PC-9 (cell line): Measurements from ENCODE around the gene AFAP1. TPM values are rescaled to one million over a fixed set of nuclear protein-coding genes. Genes with fewer than 3 reads are reported as not detected.

Experiments
- BruUV-seq: library from RNA; stranded (reverse); fragments of 400-500 nt; replicated peaks from 2 replicates; lab custom pipeline; 2021; lab: Mats Ljungman, UMichigan
- CTCF ChIA-PET: fragments of 300-600 bp; sonication (Branson Sonifier 250); formaldehyde crosslinking; loops from one replicate; lab custom pipeline; 2022; ENCODE audit warnings: antibody characterized with exemption; lab: Charles Lee
- POLR2A ChIA-PET: fragments of 300-600 bp; sonication (Branson Sonifier 250); formaldehyde crosslinking; loops from one replicate; lab custom pipeline; 2022; ENCODE audit warnings: antibody characterized with exemption; ENCODE audit not compliant: unreplicated experiment; lab: Charles Lee
- DNase-seq, 2 experiments: peaks; one replicate each; pipeline versions ENCODE4 v3.0.0 to v3.0.0-alpha.2; 2015 to 2022; ENCODE audit warnings: mixed read lengths in 1 of 2
- H2AFZ ChIP-seq: fragments of 200-600 bp; sonication (generic); 2 replicates; pipeline ENCODE4 v1.8.1; 2017; ENCODE audit warnings: antibody characterized with exemption
- H3F3A ChIP-seq: fragments of 200-600 bp; sonication (generic); 2 replicates; pipeline ENCODE4 v1.8.1; 2017; ENCODE audit warnings: antibody characterized with exemption, mild to moderate bottlenecking, low read depth; ENCODE audit not compliant: insufficient read depth
- H3K27ac ChIP-seq: fragments of 200-600 bp; sonication (generic); 2 replicates; pipeline ENCODE4 v1.6.1; 2016; ENCODE audit warnings: mixed run types
- H3K27me3 ChIP-seq: fragments of 200-600 bp; sonication (generic); 2 replicates; pipeline ENCODE4 v1.6.1; 2016; ENCODE audit warnings: low read depth, mixed run types; ENCODE audit not compliant: insufficient read depth
- H3K36me3 ChIP-seq: fragments of 200-600 bp; sonication (generic); 2 replicates; pipeline ENCODE4 v1.6.1; 2016; ENCODE audit warnings: low read depth, mixed run types
- H3K4me1 ChIP-seq: fragments of 200-600 bp; sonication (generic); replicated peaks from 2 replicates; pipeline ENCODE4 v1.6.1; 2016; ENCODE audit warnings: mixed run types; ENCODE audit not compliant: insufficient read depth
- H3K4me2 ChIP-seq: fragments of 200-600 bp; sonication (generic); 2 replicates; pipeline ENCODE4 v1.6.1; 2017; ENCODE audit warnings: mixed run types
- H3K4me3 ChIP-seq: fragments of 200-600 bp; sonication (generic); 2 replicates; pipeline ENCODE4 v1.6.1; 2016; ENCODE audit warnings: mixed run types
- H3K79me2 ChIP-seq: fragments of 200-600 bp; sonication (generic); 2 replicates; pipeline ENCODE4 v1.6.1; 2017; ENCODE audit warnings: low read depth, mixed run types
- H3K9me2 ChIP-seq: fragments of 200-600 bp; sonication (generic); 2 replicates; pipeline ENCODE4 v1.8.1; 2017; ENCODE audit warnings: mild to moderate bottlenecking; ENCODE audit not compliant: insufficient read depth
- H3K9me3 ChIP-seq: fragments of 200-600 bp; sonication (generic); 2 replicates; pipeline ENCODE4 v1.8.1; 2016; ENCODE audit warnings: low read depth; ENCODE audit not compliant: insufficient read depth
- H4K20me1 ChIP-seq: fragments of 200-600 bp; sonication (generic); 2 replicates; pipeline ENCODE4 v1.8.1; 2017; ENCODE audit not compliant: insufficient read depth
- EZH2 ChIP-seq: fragments of 200-600 bp; sonication (generic); IDR thresholded peaks from 2 replicates; pipeline ENCODE4 v1.8.0; 2017; ENCODE audit warnings: antibody characterized with exemption, low read depth
- intact Hi-C: fragments of 100-400 bp; cut with micrococcal nuclease; formaldehyde crosslinking; loops from one replicate; pipeline ENCODE4 v1.10.0; 2022; ENCODE audit not compliant: unreplicated experiment
- total RNA-seq: library from RNA; stranded (reverse); gene quantifications from 2 replicates; pipeline ENCODE4 v1.2.3, GENCODE V29; 2021
- TF ChIP-seq, protein P1 (sequence below): fragments of 200-600 bp; sonication (generic); conservative IDR thresholded peaks from 2 replicates; pipeline ENCODE4 v1.6.1; 2017; ENCODE audit warnings: mixed run types, antibody characterized with exemption, mild to moderate bottlenecking, moderate library complexity

The AFAP1 gene
- total RNA-seq, 1 experiment from 2014 or later, result 69.6 TPM

GRCh38 chr4:7828011-7828720, 111.5 kb downstream of the AFAP1 start:
- intact Hi-C loops, result loop anchor here (5.0 kb wide), 1 partner anchor 44 kb away; no protein-coding TSS in a partner anchor
- POLR2A ChIA-PET, result no interaction called here
- Histone ChIP-seq H3K4me3 (no peak overlapping the region), H3F3A (peaks cover 45% of the 10 kb centered on the region), H2AFZ (no peak overlapping the region), H4K20me1 (no peaks in the 10 kb centered on the region), H3K79me2 (peaks cover 38% of the 10 kb centered on the region), H3K4me2 (peak overlapping the region; percentile 67), H3K9me3 (no peaks in the 10 kb centered on the region), H3K27ac (peak overlapping the region; percentile 80), H3K9me2 (no peaks in the 10 kb centered on the region), H3K27me3 (no peaks in the 10 kb centered on the region), H3K36me3 (peaks cover 15% of the 10 kb centered on the region; the same call in 1 of the 2 replicates), H3K4me1 (peaks cover 20% of the 10 kb centered on the region)
- DNase-seq, result peak; percentile 65 to 81
- no TSS peak for BruUV-seq
- TF ChIP-seq, protein P1, sequence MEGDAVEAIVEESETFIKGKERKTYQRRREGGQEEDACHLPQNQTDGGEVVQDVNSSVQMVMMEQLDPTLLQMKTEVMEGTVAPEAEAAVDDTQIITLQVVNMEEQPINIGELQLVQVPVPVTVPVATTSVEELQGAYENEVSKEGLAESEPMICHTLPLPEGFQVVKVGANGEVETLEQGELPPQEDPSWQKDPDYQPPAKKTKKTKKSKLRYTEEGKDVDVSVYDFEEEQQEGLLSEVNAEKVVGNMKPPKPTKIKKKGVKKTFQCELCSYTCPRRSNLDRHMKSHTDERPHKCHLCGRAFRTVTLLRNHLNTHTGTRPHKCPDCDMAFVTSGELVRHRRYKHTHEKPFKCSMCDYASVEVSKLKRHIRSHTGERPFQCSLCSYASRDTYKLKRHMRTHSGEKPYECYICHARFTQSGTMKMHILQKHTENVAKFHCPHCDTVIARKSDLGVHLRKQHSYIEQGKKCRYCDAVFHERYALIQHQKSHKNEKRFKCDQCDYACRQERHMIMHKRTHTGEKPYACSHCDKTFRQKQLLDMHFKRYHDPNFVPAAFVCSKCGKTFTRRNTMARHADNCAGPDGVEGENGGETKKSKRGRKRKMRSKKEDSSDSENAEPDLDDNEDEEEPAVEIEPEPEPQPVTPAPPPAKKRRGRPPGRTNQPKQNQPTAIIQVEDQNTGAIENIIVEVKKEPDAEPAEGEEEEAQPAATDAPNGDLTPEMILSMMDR, result no peak
- no peak for TF ChIP-seq EZH2
- CTCF ChIA-PET, result interaction anchor here (0.6 to 0.7 kb wide), 3 partner anchors 14 to 17 kb away, joined by 3 to 9 read pairs (median 3); no protein-coding TSS in a partner anchor

DNA sequence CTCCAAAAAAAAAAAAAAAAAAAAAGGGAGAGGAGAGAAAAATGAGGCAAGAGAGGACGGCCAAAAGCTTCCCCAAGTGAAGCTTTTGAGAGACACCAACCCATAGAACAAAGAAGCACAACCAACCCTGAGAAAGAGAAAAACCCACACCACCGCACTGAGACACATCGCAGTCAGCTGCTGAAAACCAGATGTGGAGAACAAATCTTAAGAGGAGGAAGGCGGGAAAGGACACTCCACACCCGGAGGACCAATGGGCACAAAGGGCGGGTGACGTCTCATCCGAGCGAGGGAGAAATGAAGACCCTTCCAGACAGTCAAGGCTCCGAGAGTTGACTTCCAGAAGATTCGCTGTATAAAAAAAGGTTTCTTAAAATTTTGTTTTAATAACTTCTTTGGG, 112.1 kb downstream of the AFAP1 start:
- CTCF ChIA-PET, result interaction anchor here (0.6 kb wide), 1 partner anchor 15 kb away, joined by 9 read pairs; no protein-coding TSS in a partner anchor

GRCh38 chr4:7826909-7827306, 112.8 kb downstream of the AFAP1 start:
- intact Hi-C loops, result loop anchor here (5.0 kb wide), 1 partner anchor 45 kb away; no protein-coding TSS in a partner anchor
- H4K20me1 ChIP-seq, result no peaks in the 10 kb centered on the region
- no peaks in the 10 kb centered on the region for H3K27me3 ChIP-seq
- no peak for TF ChIP-seq EZH2
- TF ChIP-seq, protein P1, result no peak
- BruUV-seq, result no TSS peak
- no peak overlapping the region for H3K27ac ChIP-seq
- H3K36me3 ChIP-seq, result peaks cover 15% of the 10 kb centered on the region; the same call in 1 of the 2 replicates
- POLR2A ChIA-PET, result no interaction called here
- CTCF ChIA-PET, result no interaction called here
- no peak for DNase-seq
- H3K4me2 ChIP-seq, result no peak overlapping the region
- peaks cover 40% of the 10 kb centered on the region for H3F3A ChIP-seq
- H3K4me3 ChIP-seq, result no peak overlapping the region
- H3K4me1 ChIP-seq, result peaks cover 20% of the 10 kb centered on the region
- peaks cover 38% of the 10 kb centered on the region for H3K79me2 ChIP-seq
- no peaks in the 10 kb centered on the region for H3K9me2 ChIP-seq
- no peak overlapping the region for H2AFZ ChIP-seq
- no peaks in the 10 kb centered on the region for H3K9me3 ChIP-seq

More for the DNA sequence above, 112.1 kb downstream of the AFAP1 start:
- Histone ChIP-seq H4K20me1 (no peaks in the 10 kb centered on the region), H3K27ac (peak overlapping the region; percentile 80), H3F3A (peaks cover 45% of the 10 kb centered on the region), H2AFZ (no peak overlapping the region), H3K4me2 (peak overlapping the region; percentile 67), H3K4me3 (no peak overlapping the region), H3K27me3 (no peaks in the 10 kb centered on the region), H3K9me3 (no peaks in the 10 kb centered on the region), H3K36me3 (peaks cover 15% of the 10 kb centered on the region; the same call in 1 of the 2 replicates), H3K9me2 (no peaks in the 10 kb centered on the region), H3K4me1 (peaks cover 20% of the 10 kb centered on the region), H3K79me2 (peaks cover 38% of the 10 kb centered on the region)
- no peak for DNase-seq
- intact Hi-C loops, result loop anchor here (5.0 kb wide), 1 partner anchor 45 kb away; no protein-coding TSS in a partner anchor
- BruUV-seq, result no TSS peak
- no peak for TF ChIP-seq EZH2
- TF ChIP-seq, protein P1, result no peak
- POLR2A ChIA-PET, result no interaction called here
